ENCODE measurements around the gene ABLIM2.

DNA sequence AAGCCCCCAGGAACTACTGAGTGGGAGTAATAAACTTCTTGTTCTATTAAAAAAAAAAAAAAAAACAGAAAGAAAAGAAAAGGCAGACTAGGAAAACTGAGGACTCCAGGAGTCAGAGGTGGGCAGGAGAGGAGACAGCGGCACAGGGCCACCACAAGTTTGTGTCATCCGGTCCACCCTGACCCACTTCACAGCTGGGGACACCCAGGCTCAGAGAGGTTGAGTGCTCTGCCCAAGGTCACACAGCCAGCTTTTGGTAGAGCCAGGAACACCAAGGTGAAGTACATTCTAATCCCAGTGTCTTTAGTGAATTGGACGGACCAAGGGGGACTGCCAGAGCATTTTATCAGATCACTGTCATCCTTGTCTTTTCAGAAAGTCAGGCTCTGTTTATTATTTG, 16.4 kb upstream of the ABLIM2 start:
- no peak for TF ChIP-seq EZH2 (IDR thresholded peaks at IDR 0.05; ENCODE audit: borderline replicate concordance, low read depth, low read length, poor library complexity, severe bottlenecking)
- no peak for TF ChIP-seq CTCF (conservative IDR thresholded peaks at IDR 0.05; ENCODE audit: low read depth, low read length)
